HG03039 (cell line): ENCODE data around the gene NPR3.

ENCODE experiments used
- ATAC-seq: cut with Tn5 transposase; IDR thresholded peaks from one replicate; pipeline ENCODE4 v1.9.1; 2021; ENCODE audit warnings: mild to moderate bottlenecking, moderate library complexity; ENCODE audit not compliant: unreplicated experiment

The NPR3 gene

GRCh38 chr5:32710550-32711361 is at the start of gene NPR3:
Gene NPR3 (plus strand): TSS chr5:32711321. CDS start chr5:32711777, 456 bp downstream.
- no peak for ATAC-seq

- ATAC-seq = no peak
These were observed 46.6 kb upstream of the NPR3 start for GRCh38 chr5:32664523-32664922.

GRCh38 chr5:32668552-32668951 is 42.6 kb upstream of the NPR3 start:
- no peak for ATAC-seq

- no peak for ATAC-seq
These were observed 37.8 kb upstream of the NPR3 start for GRCh38 chr5:32673272-32673671.

GRCh38 chr5:32677023-32677422 is 34.1 kb upstream of the NPR3 start:
- ATAC-seq = no peak

- no peak for ATAC-seq
These were observed 32.6 kb upstream of the NPR3 start for GRCh38 chr5:32678472-32678871.

- no peak for ATAC-seq
These were observed 31.9 kb upstream of the NPR3 start for GRCh38 chr5:32679218-32679617.

GRCh38 chr5:32680183-32680582 is 30.9 kb upstream of the NPR3 start:
- ATAC-seq = no peak

GRCh38 chr5:32683125-32683524 is 28.0 kb upstream of the NPR3 start:
- ATAC-seq = no peak

GRCh38 chr5:32684260-32684659 is 26.9 kb upstream of the NPR3 start:
- no peak for ATAC-seq

- no peak for ATAC-seq
These were observed 24.2 kb upstream of the NPR3 start for GRCh38 chr5:32686799-32687498.

- no peak for ATAC-seq
These were observed 23.7 kb upstream of the NPR3 start for GRCh38 chr5:32687499-32687831.

- ATAC-seq = no peak
These were observed 21.0 kb upstream of the NPR3 start for GRCh38 chr5:32690153-32690552.

GRCh38 chr5:32690666-32691065 is 20.5 kb upstream of the NPR3 start:
- ATAC-seq = no peak

GRCh38 chr5:32692036-32692746 is 18.9 kb upstream of the NPR3 start:
- ATAC-seq = no peak

- ATAC-seq = no peak
These were observed 7.2 kb upstream of the NPR3 start for GRCh38 chr5:32703957-32704356.

GRCh38 chr5:32707418-32707997 is 3.6 kb upstream of the NPR3 start:
- ATAC-seq = no peak

GRCh38 chr5:32708949-32709348 is 2.2 kb upstream of the NPR3 start:
- ATAC-seq = no peak

GRCh38 chr5:32709750-32710549 is 1.2 kb upstream of the NPR3 start:
- no peak for ATAC-seq

GRCh38 chr5:32711362-32711680 is 200 bp downstream of the NPR3 start:
- ATAC-seq = no peak
